GM12878 (cell line): ENCODE results near the gene EIF1. TPM values are rescaled to one million over a fixed set of nuclear protein-coding genes. Genes with fewer than 3 reads are reported as not detected.

ENCODE experiments used
- ATF3 ChIP-seq: IDR thresholded peaks from 2 replicates; pipeline ENCODE4 v1.6.1; 2011; ENCODE audit warnings: low read depth, mild to moderate bottlenecking, low read length, moderate library complexity, borderline replicate concordance; ENCODE audit errors: extremely low read depth
- BCL11A ChIP-seq: IDR thresholded peaks from 2 replicates; pipeline ENCODE4 v1.6.1; 2011; ENCODE audit warnings: low read depth, low read length
- BRCA1 ChIP-seq: IDR thresholded peaks from 2 replicates; pipeline ENCODE4 v1.6.1; 2011; ENCODE audit warnings: low read depth, low read length, improper control_type of control experiment
- CHD2 ChIP-seq: IDR thresholded peaks from 2 replicates; pipeline ENCODE4 v1.6.1; 2011; ENCODE audit warnings: low read depth, low read length, improper control_type of control experiment, borderline replicate concordance
- E2F8 ChIP-seq: fragments of 450-650 bp; IDR thresholded peaks from 2 replicates; pipeline ENCODE4 v1.6.1; 2018; ENCODE audit warnings: mild to moderate bottlenecking, low read depth, moderate library complexity; ENCODE audit not compliant: partially characterized antibody
- JUNB ChIP-seq: IDR thresholded peaks from 2 replicates; pipeline ENCODE4 v1.6.1; 2016; ENCODE audit warnings: antibody characterized with exemption, mild to moderate bottlenecking
- KAT2A ChIP-seq: conservative IDR thresholded peaks from 2 replicates; pipeline ENCODE4 v1.6.1; 2011; ENCODE audit warnings: low read depth, low read length; ENCODE audit not compliant: control insufficient read depth
- MEF2B ChIP-seq: fragments of 450-650 bp; IDR thresholded peaks from 2 replicates; pipeline ENCODE4 v1.6.1; 2018; ENCODE audit warnings: mild to moderate bottlenecking, moderate library complexity; ENCODE audit not compliant: partially characterized antibody, poor library complexity, severe bottlenecking
- MTA3 ChIP-seq: IDR thresholded peaks from 2 replicates; pipeline ENCODE4 v1.6.1; 2012; ENCODE audit warnings: low read length, inconsistent platforms, borderline replicate concordance
- NFIC ChIP-seq: IDR thresholded peaks from 2 replicates; pipeline ENCODE4 v1.6.1; 2012; ENCODE audit warnings: low read depth, mild to moderate bottlenecking, inconsistent platforms, low read length, moderate library complexity
- NR2C1 ChIP-seq: fragments of 450-650 bp; IDR thresholded peaks from 2 replicates; pipeline ENCODE4 v1.6.1; 2017; ENCODE audit warnings: antibody characterized with exemption, mild to moderate bottlenecking, moderate library complexity
- NR2F1 ChIP-seq: fragments of 450-650 bp; conservative IDR thresholded peaks from 2 replicates; pipeline ENCODE4 v1.6.1; 2017; ENCODE audit warnings: mild to moderate bottlenecking
- PBX3 ChIP-seq: IDR thresholded peaks from 2 replicates; pipeline ENCODE4 v1.6.1; 2011; ENCODE audit warnings: mild to moderate bottlenecking, low read depth, low read length, moderate library complexity; ENCODE audit not compliant: insufficient replicate concordance
- POLR2AphosphoS2 ChIP-seq: IDR thresholded peaks from 2 replicates; pipeline ENCODE4 v1.6.1; 2011; ENCODE audit warnings: low read depth, mild to moderate bottlenecking, low read length, improper control_type of control experiment, moderate library complexity
- RUNX3 ChIP-seq: IDR thresholded peaks from 2 replicates; pipeline ENCODE4 v1.6.1; 2012; ENCODE audit warnings: low read length, inconsistent platforms
- SMAD1 ChIP-seq: fragments of 450-650 bp; IDR thresholded peaks from 2 replicates; pipeline ENCODE4 v1.6.1; 2018; ENCODE audit warnings: mild to moderate bottlenecking, low read depth; ENCODE audit not compliant: partially characterized antibody
- SMARCA5 ChIP-seq: fragments of 450-650 bp; IDR thresholded peaks from 2 replicates; pipeline ENCODE4 v1.6.1; 2017; ENCODE audit warnings: mild to moderate bottlenecking
- SPI1 ChIP-seq: IDR thresholded peaks from 2 replicates; pipeline ENCODE4 v1.6.1; 2011; ENCODE audit warnings: low read depth, mild to moderate bottlenecking, low read length, moderate library complexity, borderline replicate concordance; ENCODE audit not compliant: insufficient read depth
- SREBF1 ChIP-seq: IDR thresholded peaks from 2 replicates; pipeline ENCODE4 v1.6.1; 2012; ENCODE audit warnings: mild to moderate bottlenecking, low read length
- USF2 ChIP-seq: IDR thresholded peaks from 2 replicates; pipeline ENCODE4 v1.6.1; 2011; ENCODE audit warnings: low read depth, low read length, improper control_type of control experiment, borderline replicate concordance
- YY1 ChIP-seq: IDR thresholded peaks from 2 replicates; pipeline ENCODE4 v1.6.1; 2011; ENCODE audit warnings: low read depth, mild to moderate bottlenecking, low read length
- ZBED1 ChIP-seq: IDR thresholded peaks from 2 replicates; pipeline ENCODE4 v1.6.1; 2016; ENCODE audit warnings: borderline replicate concordance
- ZNF24 ChIP-seq: fragments of 450-650 bp; IDR thresholded peaks from 2 replicates; pipeline ENCODE4 v1.6.1; 2017; ENCODE audit warnings: antibody characterized with exemption, mild to moderate bottlenecking
- polyA plus RNA-seq, 11 experiments: library from polyadenylated mRNA; depleted of rRNA in 4 of 11; unstranded in 6 of 11; stranded (reverse) in 5 of 11; fragments of >200 nt; fragmentation: Nextera tagmentation in 4 of 11; fragmentation: Illumina TruSeq in 1 of 11; extraction: Ambion mirVana in 4 of 11; extraction: Trizol in 1 of 11; gene quantifications; 1 replicate in 1 of 11; 2 replicates in 10 of 11; pipeline versions ENCODE4 v1.2.1 to v1.2.3, GENCODE V29; 2011 to 2016; ENCODE audit warnings: inconsistent platforms in 2 of 11, missing spikeins in 2 of 11, low read depth in 1 of 11
- total RNA-seq, 4 experiments: library from RNA; depleted of rRNA in 3 of 4; stranded (reverse); fragments of >200 nt in 3 of 4; fragmentation: Illumina TruSeq in 1 of 4; extraction: Trizol in 1 of 4; gene quantifications; 2 replicates each; pipeline versions ENCODE4 v1.2.1 to v1.2.3, GENCODE V29; 2013 to 2021
- TF ChIP-seq, protein P1 (sequence below): IDR thresholded peaks from 2 replicates; pipeline ENCODE4 v1.6.1; 2012; ENCODE audit warnings: low read depth, low read length, improper control_type of control experiment
- TF ChIP-seq, protein P2 (sequence below): fragments of 450-650 bp; IDR thresholded peaks from 2 replicates; pipeline ENCODE4 v1.6.1; 2017; ENCODE audit warnings: borderline replicate concordance

Gene EIF1
- total and polyA plus RNA-seq, 10 of the 15 experiments (the other 5 are each of a cell fraction or from before 2014, with no cell fraction given) = 39.4 to 815 (median 480) TPM

DNA sequence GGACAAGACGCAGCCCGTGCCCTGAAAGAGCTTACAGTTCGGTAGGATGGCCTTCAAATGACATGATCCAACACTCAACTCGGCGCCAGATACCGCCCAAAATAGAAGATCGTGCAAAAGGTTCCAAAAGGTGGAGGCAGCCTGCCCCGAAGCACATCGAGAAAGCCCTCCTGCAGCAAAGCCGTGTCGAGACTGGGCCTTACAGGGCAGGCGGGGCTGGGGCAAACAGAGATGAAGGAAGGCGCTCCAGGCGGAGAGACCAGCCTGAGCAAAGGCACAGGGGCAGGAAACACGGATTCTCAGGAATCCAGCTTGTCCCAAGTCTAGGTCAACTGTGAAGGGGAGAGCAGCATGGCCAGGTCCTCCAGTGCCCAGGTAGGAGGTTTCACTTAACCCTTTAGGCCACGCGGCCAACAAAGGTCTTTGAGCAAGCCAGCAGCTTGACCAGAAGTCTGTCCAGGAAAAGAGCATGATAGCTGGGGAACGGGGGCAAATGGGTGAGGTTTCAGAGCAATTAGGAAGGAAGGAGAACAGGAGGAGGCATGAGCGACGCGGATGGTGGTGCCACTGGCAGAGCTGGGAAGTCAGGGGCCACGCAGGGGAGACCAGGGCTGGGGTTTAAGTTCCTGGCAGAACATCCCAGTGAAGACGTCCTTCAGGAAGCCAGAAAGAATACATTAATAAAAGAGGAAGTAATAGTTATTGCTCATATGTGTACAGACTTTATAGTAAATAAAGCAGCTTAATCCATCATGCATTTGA is 21.2 kb upstream of the EIF1 start (continued):
- TF ChIP-seq E2F8 (no peak), MTA3 (no peak), CHD2 (no peak), KAT2A (no peak), PBX3 (no peak), USF2 (no peak), BCL11A (no peak), YY1 (no peak), JUNB (no peak), RUNX3 (no peak), ZBED1 (no peak), SREBF1 (no peak), POLR2AphosphoS2 (no peak), BRCA1 (no peak), SMAD1 (no peak), ATF3 (no peak), NR2F1 (0 out of 2 replicates have a peak, but pooled peaks have one; percentile 44), NR2C1 (no peak), SPI1 (no peak), ZNF24 (no peak), SMARCA5 (0 out of 2 replicates have a peak, but pooled peaks have one; percentile 14), MEF2B (no peak), NFIC (no peak)
- TF ChIP-seq, protein P1, sequence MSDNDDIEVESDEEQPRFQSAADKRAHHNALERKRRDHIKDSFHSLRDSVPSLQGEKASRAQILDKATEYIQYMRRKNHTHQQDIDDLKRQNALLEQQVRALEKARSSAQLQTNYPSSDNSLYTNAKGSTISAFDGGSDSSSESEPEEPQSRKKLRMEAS = no peak
- TF ChIP-seq, protein P2, sequence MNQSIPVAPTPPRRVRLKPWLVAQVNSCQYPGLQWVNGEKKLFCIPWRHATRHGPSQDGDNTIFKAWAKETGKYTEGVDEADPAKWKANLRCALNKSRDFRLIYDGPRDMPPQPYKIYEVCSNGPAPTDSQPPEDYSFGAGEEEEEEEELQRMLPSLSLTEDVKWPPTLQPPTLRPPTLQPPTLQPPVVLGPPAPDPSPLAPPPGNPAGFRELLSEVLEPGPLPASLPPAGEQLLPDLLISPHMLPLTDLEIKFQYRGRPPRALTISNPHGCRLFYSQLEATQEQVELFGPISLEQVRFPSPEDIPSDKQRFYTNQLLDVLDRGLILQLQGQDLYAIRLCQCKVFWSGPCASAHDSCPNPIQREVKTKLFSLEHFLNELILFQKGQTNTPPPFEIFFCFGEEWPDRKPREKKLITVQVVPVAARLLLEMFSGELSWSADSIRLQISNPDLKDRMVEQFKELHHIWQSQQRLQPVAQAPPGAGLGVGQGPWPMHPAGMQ = no peak
